ENCODE measurements around the gene CERK. TPM values are rescaled to one million over a fixed set of nuclear protein-coding genes. Genes with fewer than 3 reads are reported as not detected.

The CERK gene
- total RNA-seq, 1 experiment from 2014 or later = 30.9 TPM

DNA sequence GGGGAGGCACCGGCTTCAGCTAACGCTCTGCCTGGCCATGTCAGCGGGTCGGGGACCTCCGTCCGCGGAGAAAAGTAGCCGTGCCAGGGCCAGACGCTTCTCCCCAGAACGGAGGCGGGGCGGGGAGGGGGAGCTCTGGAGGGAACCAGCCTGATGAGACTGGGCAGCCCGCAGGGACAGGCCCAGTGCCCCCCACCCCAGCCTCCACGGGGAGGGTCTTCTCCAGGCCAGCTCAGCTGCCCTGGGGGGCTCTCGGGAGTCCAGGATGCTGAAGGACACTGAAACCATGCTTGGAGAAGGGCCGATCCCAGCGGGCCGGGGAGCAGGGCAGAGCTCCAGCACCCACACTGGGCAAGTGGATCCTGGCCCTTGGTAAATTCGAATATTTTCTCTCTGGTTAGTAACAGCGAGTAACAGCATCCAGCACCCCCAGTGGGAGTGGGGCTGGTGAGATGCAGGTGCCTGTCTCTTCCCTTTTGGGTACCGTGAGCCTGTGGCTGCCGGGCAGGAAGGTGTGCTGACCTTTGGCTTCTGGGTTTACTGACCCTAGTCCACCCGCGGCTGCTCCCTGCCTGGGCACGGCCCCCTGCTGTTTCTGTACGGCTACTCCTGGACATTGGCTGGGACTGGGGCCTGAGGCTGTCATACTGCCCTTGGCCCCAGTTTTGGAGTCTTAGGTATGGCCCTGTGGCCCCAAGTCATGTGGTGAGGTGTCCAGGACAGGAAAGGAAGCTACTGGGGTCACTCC lies 82.0 kb downstream of the CERK start:
- intact Hi-C loops (cut with micrococcal nuclease; ENCODE audit: unreplicated experiment) = no loop called here
- in situ Hi-C loops (cut with HindIII; ENCODE audit: low pct_unique_long_range_greater_than_20kb, low sequenced_read_pairs) = no loop called here
- Histone ChIP-seq H3K36me3 (ENCODE audit: control insufficient read depth, insufficient read depth, low read length) (no peaks in the 10 kb centered on the region), H3K4me3 (ENCODE audit: low read depth in 2 of 2, low read length in 2 of 2) (no peak overlapping the region), H3K27ac (ENCODE audit: low read length) (no peak overlapping the region), H3K4me1 (ENCODE audit: control insufficient read depth, insufficient read depth, low read length) (no peaks in the 10 kb centered on the region; the same call in none of the 2 replicates), H3K9me3 (ENCODE audit: control insufficient read depth, insufficient read depth, low read depth, low read length) (no peaks in the 10 kb centered on the region), H3K27me3 (ENCODE audit: control insufficient read depth, insufficient read depth, low read length) (no peaks in the 10 kb centered on the region)
- CTCF ChIA-PET = interaction anchor here (0.6 kb wide), 1 partner anchor 147 kb away, joined by 5 read pairs; no protein-coding TSS in a partner anchor
- BruUV-seq (replicated peaks) = no TSS peak
- no peak for DNase-seq (ENCODE audit: low read depth, low spot score)
- no peak for ATAC-seq
- POLR2A ChIA-PET = no interaction called here
- TF ChIP-seq CTCF (IDR thresholded peaks at IDR 0.05) (no peak), SIN3A (IDR thresholded peaks at IDR 0.05; ENCODE audit: borderline replicate concordance, insufficient read depth, low read depth, low read length) (no peak), POLR2AphosphoS5 (IDR thresholded peaks at IDR 0.05; ENCODE audit: low read depth, low read length) (no peak), TCF7L2 (IDR thresholded peaks at IDR 0.05; ENCODE audit: low read depth, low read length) (no peak)
- TF ChIP-seq, protein P1, sequence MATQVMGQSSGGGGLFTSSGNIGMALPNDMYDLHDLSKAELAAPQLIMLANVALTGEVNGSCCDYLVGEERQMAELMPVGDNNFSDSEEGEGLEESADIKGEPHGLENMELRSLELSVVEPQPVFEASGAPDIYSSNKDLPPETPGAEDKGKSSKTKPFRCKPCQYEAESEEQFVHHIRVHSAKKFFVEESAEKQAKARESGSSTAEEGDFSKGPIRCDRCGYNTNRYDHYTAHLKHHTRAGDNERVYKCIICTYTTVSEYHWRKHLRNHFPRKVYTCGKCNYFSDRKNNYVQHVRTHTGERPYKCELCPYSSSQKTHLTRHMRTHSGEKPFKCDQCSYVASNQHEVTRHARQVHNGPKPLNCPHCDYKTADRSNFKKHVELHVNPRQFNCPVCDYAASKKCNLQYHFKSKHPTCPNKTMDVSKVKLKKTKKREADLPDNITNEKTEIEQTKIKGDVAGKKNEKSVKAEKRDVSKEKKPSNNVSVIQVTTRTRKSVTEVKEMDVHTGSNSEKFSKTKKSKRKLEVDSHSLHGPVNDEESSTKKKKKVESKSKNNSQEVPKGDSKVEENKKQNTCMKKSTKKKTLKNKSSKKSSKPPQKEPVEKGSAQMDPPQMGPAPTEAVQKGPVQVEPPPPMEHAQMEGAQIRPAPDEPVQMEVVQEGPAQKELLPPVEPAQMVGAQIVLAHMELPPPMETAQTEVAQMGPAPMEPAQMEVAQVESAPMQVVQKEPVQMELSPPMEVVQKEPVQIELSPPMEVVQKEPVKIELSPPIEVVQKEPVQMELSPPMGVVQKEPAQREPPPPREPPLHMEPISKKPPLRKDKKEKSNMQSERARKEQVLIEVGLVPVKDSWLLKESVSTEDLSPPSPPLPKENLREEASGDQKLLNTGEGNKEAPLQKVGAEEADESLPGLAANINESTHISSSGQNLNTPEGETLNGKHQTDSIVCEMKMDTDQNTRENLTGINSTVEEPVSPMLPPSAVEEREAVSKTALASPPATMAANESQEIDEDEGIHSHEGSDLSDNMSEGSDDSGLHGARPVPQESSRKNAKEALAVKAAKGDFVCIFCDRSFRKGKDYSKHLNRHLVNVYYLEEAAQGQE (IDR thresholded peaks at IDR 0.05; ENCODE audit: insufficient read depth in 1 of 2, low read depth in 2 of 2, low read length in 1 of 2) = no peak

DNA sequence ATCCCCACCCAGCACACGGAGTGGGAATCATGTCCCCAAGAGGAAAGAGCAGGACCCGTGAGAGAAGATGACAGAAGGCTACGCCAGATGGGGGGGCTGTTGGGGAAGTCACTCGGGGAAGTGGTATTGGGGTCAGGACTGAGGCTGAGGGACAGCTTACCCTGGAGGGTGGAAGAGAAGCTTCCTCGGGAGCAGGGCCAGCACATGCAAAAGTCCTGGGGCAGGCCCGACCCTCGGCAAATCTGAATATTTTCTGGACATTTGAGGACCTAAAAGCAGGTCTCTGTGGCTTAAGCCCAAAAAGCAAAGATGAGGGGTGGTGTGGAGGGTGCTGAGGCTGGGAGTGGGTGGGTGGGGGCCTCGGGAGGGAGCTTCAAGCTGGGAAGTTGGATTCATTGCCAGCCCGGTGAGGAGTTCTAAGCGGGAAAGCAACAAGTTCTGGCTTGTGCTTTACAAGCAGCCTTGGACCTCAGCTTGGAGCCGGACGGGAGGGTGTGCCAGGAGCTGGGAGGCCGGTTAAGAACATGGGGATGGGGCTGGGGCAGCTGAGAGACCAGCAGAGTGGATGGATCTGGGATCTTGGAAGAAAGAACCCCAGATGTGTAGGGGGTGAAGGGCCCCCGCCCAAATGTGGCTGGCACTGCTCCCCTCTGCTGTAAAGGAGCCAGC lies 83.0 kb downstream of the CERK start:
- Histone ChIP-seq H3K9me3 (ENCODE audit: control insufficient read depth, insufficient read depth, low read depth, low read length) (no peaks in the 10 kb centered on the region), H3K4me1 (ENCODE audit: control insufficient read depth, insufficient read depth, low read length) (no peaks in the 10 kb centered on the region; the same call in none of the 2 replicates), H3K27me3 (ENCODE audit: control insufficient read depth, insufficient read depth, low read length) (no peaks in the 10 kb centered on the region), H3K36me3 (ENCODE audit: control insufficient read depth, insufficient read depth, low read length) (no peaks in the 10 kb centered on the region), H3K4me3 (ENCODE audit: low read depth in 2 of 2, low read length in 2 of 2) (no peak overlapping the region), H3K27ac (ENCODE audit: low read length) (no peak overlapping the region)
- TF ChIP-seq SIN3A (IDR thresholded peaks at IDR 0.05; ENCODE audit: borderline replicate concordance, insufficient read depth, low read depth, low read length) (no peak), CTCF (IDR thresholded peaks at IDR 0.05) (no peak), POLR2AphosphoS5 (IDR thresholded peaks at IDR 0.05; ENCODE audit: low read depth, low read length) (no peak), TCF7L2 (IDR thresholded peaks at IDR 0.05; ENCODE audit: low read depth, low read length) (no peak)
- TF ChIP-seq, protein P1 (IDR thresholded peaks at IDR 0.05; ENCODE audit: insufficient read depth in 1 of 2, low read depth in 2 of 2, low read length in 1 of 2) = no peak
- in situ Hi-C loops (cut with HindIII; ENCODE audit: low pct_unique_long_range_greater_than_20kb, low sequenced_read_pairs) = no loop called here
- no peak for ATAC-seq
- POLR2A ChIA-PET = no interaction called here
- CTCF ChIA-PET = no interaction called here
- intact Hi-C loops (cut with micrococcal nuclease; ENCODE audit: unreplicated experiment) = no loop called here
- BruUV-seq (replicated peaks) = no TSS peak
- DNase-seq (ENCODE audit: low read depth, low spot score) = no peak
